Measurements from ENCODE around the gene ARHGAP21.

Gene ARHGAP21

GRCh38 chr10:24618401-24618800 lies 105.3 kb downstream of the ARHGAP21 start:
- WGBS (ENCODE audit: extremely low coverage, insufficient coverage, insufficient read length), result no CpG with 5 or more reads among the region's 5 CpGs

DNA sequence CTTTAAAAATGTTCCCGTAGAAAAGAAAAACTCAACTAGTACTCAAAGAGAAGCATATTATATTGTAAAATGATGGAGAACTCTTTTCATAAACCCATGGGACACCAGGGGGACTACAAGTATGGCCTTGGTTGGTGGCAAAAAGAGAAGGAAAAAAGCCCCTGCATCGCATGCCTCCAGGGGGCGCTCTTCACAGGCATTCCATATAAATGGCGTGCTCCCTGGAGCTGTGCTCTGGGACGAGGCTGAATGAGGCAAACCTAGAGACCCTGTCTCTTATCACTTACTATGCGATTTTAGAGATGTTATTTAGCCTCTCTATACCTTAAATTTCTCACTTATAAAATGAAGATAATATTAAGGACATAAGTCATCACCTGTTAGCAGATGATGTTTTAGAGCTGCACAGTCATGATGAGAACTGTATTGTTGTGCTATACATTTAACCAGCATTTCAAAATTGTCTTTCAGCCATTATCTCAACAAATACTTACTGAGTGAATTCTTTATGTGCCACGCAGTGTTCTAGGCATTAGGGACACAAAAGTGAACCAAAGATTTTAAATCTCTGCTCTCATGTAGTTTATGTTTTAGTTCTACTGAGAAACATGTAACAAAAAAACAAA lies 105.8 kb downstream of the ARHGAP21 start:
- Histone ChIP-seq H3K9ac (ENCODE audit: low read length) (no peak overlapping the region), H4K91ac (ENCODE audit: low read depth, low read length) (peak overlapping the region; percentile 55), H3K9me3 (ENCODE audit: insufficient read depth, low read depth, low read length) (no peaks in the 10 kb centered on the region), H3K4me3 (ENCODE audit: low read depth, low read length) (no peak overlapping the region), H3K27ac (ENCODE audit: low read depth, low read length) (peak overlapping the region; percentile 89), H2BK5ac (ENCODE audit: low read depth, low read length, poor library complexity) (no peak overlapping the region), H3K23ac (ENCODE audit: low read length) (no peak overlapping the region), H4K8ac (ENCODE audit: low read depth, low read length) (no peak overlapping the region), H3K4me2 (ENCODE audit: low read length) (no peak overlapping the region), H3K18ac (ENCODE audit: low read length) (no peak overlapping the region), H3K79me2 (ENCODE audit: control insufficient read depth, insufficient read depth, low read length, poor library complexity) (no peaks in the 10 kb centered on the region), H3K4ac (ENCODE audit: low read depth, low read length) (no peak overlapping the region), H3K14ac (ENCODE audit: low read length) (no peak overlapping the region), H3K79me1 (ENCODE audit: low read length) (peaks cover 2% of the 10 kb centered on the region), H2AFZ (ENCODE audit: insufficient read depth, low read length, poor library complexity) (no peak overlapping the region), H3K4me1 (ENCODE audit: control insufficient read depth in 1 of 2, insufficient read depth in 2 of 2, low read length in 2 of 2) (peaks cover 7 to 8% of the 10 kb centered on the region in 2 experiments), H3K27me3 (ENCODE audit: insufficient read depth, low read length) (no peaks in the 10 kb centered on the region), H2BK120ac (ENCODE audit: insufficient read depth, low read length, poor library complexity) (no peak overlapping the region), H2AK5ac (ENCODE audit: low read length) (no peak overlapping the region), H3K36me3 (ENCODE audit: control insufficient read depth in 1 of 2, insufficient read depth in 2 of 2, low read length in 2 of 2) (peaks cover 0 to 1% of the 10 kb centered on the region in 2 experiments), H4K12ac (ENCODE audit: low read depth, low read length) (no peak overlapping the region), H2BK12ac (ENCODE audit: low read length) (no peak overlapping the region)
- WGBS (ENCODE audit: extremely low coverage, insufficient coverage, insufficient read length), result no CpG with 5 or more reads among the region's 7 CpGs
- DNase-seq, result peak; percentile 75 to 89

More at GRCh38 chr10:24618401-24618800, 105.3 kb downstream of the ARHGAP21 start:
- no peaks in the 10 kb centered on the region for H3K79me2 ChIP-seq (ENCODE audit: control insufficient read depth, insufficient read depth, low read length, poor library complexity)
- H3K14ac ChIP-seq (ENCODE audit: low read length), result no peak overlapping the region
- no peak overlapping the region for H2AK5ac ChIP-seq (ENCODE audit: low read length)
- no peak overlapping the region for H4K12ac ChIP-seq (ENCODE audit: low read depth, low read length)
- H3K4me3 ChIP-seq (ENCODE audit: low read depth, low read length), result no peak overlapping the region
- no peak overlapping the region for H2BK12ac ChIP-seq (ENCODE audit: low read length)
- H4K91ac ChIP-seq (ENCODE audit: low read depth, low read length), result no peak overlapping the region
- DNase-seq, result peak; percentile 83 to 93
- no peaks in the 10 kb centered on the region for H3K27me3 ChIP-seq (ENCODE audit: insufficient read depth, low read length)
- H3K27ac ChIP-seq (ENCODE audit: low read depth, low read length), result peak overlapping the region; percentile 89
- H3K9ac ChIP-seq (ENCODE audit: low read length), result no peak overlapping the region
- H2BK120ac ChIP-seq (ENCODE audit: insufficient read depth, low read length, poor library complexity), result peak overlapping the region; percentile 75
- peak overlapping the region; percentile 3 for H4K8ac ChIP-seq (ENCODE audit: low read depth, low read length)
- H2BK5ac ChIP-seq (ENCODE audit: low read depth, low read length, poor library complexity), result peak overlapping the region; percentile 61
- H3K18ac ChIP-seq (ENCODE audit: low read length), result no peak overlapping the region
- no peak overlapping the region for H3K4ac ChIP-seq (ENCODE audit: low read depth, low read length)
- peaks cover 0 to 1% of the 10 kb centered on the region in 2 experiments for H3K36me3 ChIP-seq (ENCODE audit: control insufficient read depth in 1 of 2, insufficient read depth in 2 of 2, low read length in 2 of 2)
- H3K79me1 ChIP-seq (ENCODE audit: low read length), result peaks cover 2% of the 10 kb centered on the region
- no peaks in the 10 kb centered on the region for H3K9me3 ChIP-seq (ENCODE audit: insufficient read depth, low read depth, low read length)
- no peak overlapping the region for H3K23ac ChIP-seq (ENCODE audit: low read length)
- peaks cover 7 to 8% of the 10 kb centered on the region in 2 experiments for H3K4me1 ChIP-seq (ENCODE audit: control insufficient read depth in 1 of 2, insufficient read depth in 2 of 2, low read length in 2 of 2)
- no peak overlapping the region for H2AFZ ChIP-seq (ENCODE audit: insufficient read depth, low read length, poor library complexity)
- H3K4me2 ChIP-seq (ENCODE audit: low read length), result peak overlapping the region; percentile 67

DNA sequence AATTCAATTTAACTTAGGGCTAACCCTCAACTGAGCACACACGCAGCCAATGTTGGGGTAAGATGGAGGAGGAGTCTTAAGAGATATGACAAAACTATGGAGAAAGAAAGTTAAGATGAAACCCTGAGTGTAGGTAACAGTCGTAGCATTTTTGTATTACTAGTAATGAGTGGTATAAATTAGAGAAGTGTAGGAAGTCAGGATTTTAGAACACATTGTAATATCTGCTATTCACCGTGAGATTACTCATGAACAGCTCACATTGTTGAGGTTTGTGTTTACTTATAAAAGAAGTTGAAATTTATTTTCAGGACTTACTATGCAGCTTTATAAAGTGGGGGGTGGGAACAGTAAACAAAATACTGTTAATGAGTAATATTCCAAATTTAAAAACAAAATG lies 107.2 kb downstream of the ARHGAP21 start:
- Histone ChIP-seq H3K18ac (ENCODE audit: low read length) (no peak overlapping the region), H3K23ac (ENCODE audit: low read length) (no peak overlapping the region), H3K4me2 (ENCODE audit: low read length) (no peak overlapping the region), H3K4me1 (ENCODE audit: control insufficient read depth in 1 of 2, insufficient read depth in 2 of 2, low read length in 2 of 2) (peaks cover 7 to 8% of the 10 kb centered on the region in 2 experiments), H4K12ac (ENCODE audit: low read depth, low read length) (no peak overlapping the region), H2AFZ (ENCODE audit: insufficient read depth, low read length, poor library complexity) (no peak overlapping the region), H3K27ac (ENCODE audit: low read depth, low read length) (no peak overlapping the region), H4K8ac (ENCODE audit: low read depth, low read length) (no peak overlapping the region), H3K27me3 (ENCODE audit: insufficient read depth, low read length) (no peaks in the 10 kb centered on the region), H2BK12ac (ENCODE audit: low read length) (no peak overlapping the region), H3K36me3 (ENCODE audit: control insufficient read depth in 1 of 2, insufficient read depth in 2 of 2, low read length in 2 of 2) (peaks cover 0 to 1% of the 10 kb centered on the region in 2 experiments), H3K4ac (ENCODE audit: low read depth, low read length) (peak overlapping the region; percentile 62), H3K79me2 (ENCODE audit: control insufficient read depth, insufficient read depth, low read length, poor library complexity) (no peaks in the 10 kb centered on the region), H2BK5ac (ENCODE audit: low read depth, low read length, poor library complexity) (no peak overlapping the region), H2BK120ac (ENCODE audit: insufficient read depth, low read length, poor library complexity) (no peak overlapping the region), H2AK5ac (ENCODE audit: low read length) (no peak overlapping the region), H3K14ac (ENCODE audit: low read length) (no peak overlapping the region), H3K4me3 (ENCODE audit: low read depth, low read length) (no peak overlapping the region), H3K79me1 (ENCODE audit: low read length) (peaks cover 2% of the 10 kb centered on the region), H3K9me3 (ENCODE audit: insufficient read depth, low read depth, low read length) (no peaks in the 10 kb centered on the region), H4K91ac (ENCODE audit: low read depth, low read length) (no peak overlapping the region), H3K9ac (ENCODE audit: low read length) (no peak overlapping the region)
- WGBS (ENCODE audit: extremely low coverage, insufficient coverage, insufficient read length), result no CpG with 5 or more reads among the region's 3 CpGs
- no peak for DNase-seq

DNA sequence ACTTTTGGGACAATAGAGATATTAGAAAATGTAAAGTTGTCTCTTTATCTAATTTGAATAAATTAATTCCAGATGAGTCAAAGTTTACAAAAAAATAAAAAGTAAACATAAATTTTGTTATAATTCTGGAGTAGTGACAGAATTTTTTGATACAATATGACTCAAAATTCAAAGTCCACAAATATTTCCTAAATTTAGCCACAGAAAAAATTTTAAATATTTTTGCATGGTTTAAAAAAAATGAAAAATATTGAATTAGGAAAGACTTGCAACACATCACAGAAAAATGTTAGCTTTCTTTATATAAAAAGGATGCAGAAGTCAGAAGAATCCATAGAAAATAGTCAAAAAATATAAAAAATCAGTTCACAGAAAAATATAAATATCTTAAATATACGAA lies 117.7 kb downstream of the ARHGAP21 start:
- Histone ChIP-seq H4K12ac (ENCODE audit: low read depth, low read length) (no peak overlapping the region), H3K9ac (ENCODE audit: low read length) (no peak overlapping the region), H2BK120ac (ENCODE audit: insufficient read depth, low read length, poor library complexity) (no peak overlapping the region), H2AK5ac (ENCODE audit: low read length) (no peak overlapping the region), H3K4ac (ENCODE audit: low read depth, low read length) (no peak overlapping the region), H2AFZ (ENCODE audit: insufficient read depth, low read length, poor library complexity) (no peak overlapping the region), H4K8ac (ENCODE audit: low read depth, low read length) (no peak overlapping the region), H3K14ac (ENCODE audit: low read length) (no peak overlapping the region), H3K27me3 (ENCODE audit: insufficient read depth, low read length) (no peaks in the 10 kb centered on the region), H4K91ac (ENCODE audit: low read depth, low read length) (no peak overlapping the region), H3K79me1 (ENCODE audit: low read length) (no peaks in the 10 kb centered on the region), H2BK5ac (ENCODE audit: low read depth, low read length, poor library complexity) (no peak overlapping the region), H3K4me3 (ENCODE audit: low read depth, low read length) (no peak overlapping the region), H3K4me2 (ENCODE audit: low read length) (no peak overlapping the region), H3K36me3 (ENCODE audit: control insufficient read depth in 1 of 2, insufficient read depth in 2 of 2, low read length in 2 of 2) (peaks cover 6 to 12% of the 10 kb centered on the region in 2 experiments), H3K23ac (ENCODE audit: low read length) (no peak overlapping the region), H3K4me1 (ENCODE audit: control insufficient read depth in 1 of 2, insufficient read depth in 2 of 2, low read length in 2 of 2) (peaks cover 0 to 2% of the 10 kb centered on the region in 2 experiments), H3K9me3 (ENCODE audit: insufficient read depth, low read depth, low read length) (no peaks in the 10 kb centered on the region), H2BK12ac (ENCODE audit: low read length) (no peak overlapping the region), H3K27ac (ENCODE audit: low read depth, low read length) (no peak overlapping the region), H3K18ac (ENCODE audit: low read length) (no peak overlapping the region), H3K79me2 (ENCODE audit: control insufficient read depth, insufficient read depth, low read length, poor library complexity) (no peaks in the 10 kb centered on the region)
- no CpG with 5 or more reads among the region's 1 CpG for WGBS (ENCODE audit: extremely low coverage, insufficient coverage, insufficient read length)
- DNase-seq, result no peak
